ENCODE results near the gene RTF1. TPM values are rescaled to one million over a fixed set of nuclear protein-coding genes. Genes with fewer than 3 reads are reported as not detected.
"Not testable (repeated sequence)": the region's sequence is repeated elsewhere in the genome, so short reads cannot be mapped to it uniquely, and the experiment has no call there.

The RTF1 gene
- polyA plus RNA-seq, 6 donors from 2014 or later, result 7.7 to 26.4 (median 22.0) TPM

DNA sequence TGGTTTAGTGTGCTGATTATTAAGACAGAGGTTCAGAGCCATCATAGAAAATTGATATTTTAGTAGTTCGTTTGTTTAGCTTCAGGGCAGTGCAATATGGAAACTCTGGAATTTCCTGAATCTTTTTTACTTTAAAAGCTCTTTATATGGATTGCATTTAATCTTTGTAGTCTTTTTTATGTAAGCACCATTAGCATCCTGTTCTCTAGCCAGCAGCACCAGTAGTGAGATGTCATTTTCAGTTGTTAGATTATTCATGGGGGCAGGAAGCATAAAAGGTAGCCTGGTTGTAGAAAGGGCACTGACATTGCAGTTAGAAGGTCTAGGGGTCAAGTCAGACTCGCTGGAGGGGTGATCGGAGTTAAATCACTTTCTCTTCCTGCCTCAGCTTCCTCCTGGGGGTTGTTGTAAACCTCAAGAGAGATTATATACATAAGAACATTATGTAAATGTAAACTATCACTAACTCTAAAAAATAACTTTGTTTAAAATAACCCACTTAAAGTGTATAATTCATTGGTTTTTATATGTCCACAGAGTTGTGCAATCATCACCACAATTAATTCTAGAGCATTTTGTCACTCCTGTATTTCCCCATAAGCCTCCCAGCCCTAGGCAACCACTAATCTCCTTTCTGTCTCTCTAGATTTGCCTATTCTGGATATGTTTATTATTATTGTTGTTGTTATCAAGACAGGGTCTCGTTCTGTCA is 45.3 kb downstream of the RTF1 start:
- Mint-ChIP-seq H3K36me3 (peaks cover 26 to 34% of the 10 kb centered on the region in 2 donors), H3K4me1 (peaks cover 3 to 10% (median 6%) of the 10 kb centered on the region in 3 donors), H3K9me3 (no peaks in the 10 kb centered on the region), H3K27ac (peak overlapping the region in 3 of 6 donors; percentile 46 to 91 (median 68)), H3K4me3 (no peak overlapping the region), H3K27me3 (no peaks in the 10 kb centered on the region)
- ATAC-seq (ENCODE audit: low read depth in 2 of 2), result no peak
- no peak for DNase-seq

DNA sequence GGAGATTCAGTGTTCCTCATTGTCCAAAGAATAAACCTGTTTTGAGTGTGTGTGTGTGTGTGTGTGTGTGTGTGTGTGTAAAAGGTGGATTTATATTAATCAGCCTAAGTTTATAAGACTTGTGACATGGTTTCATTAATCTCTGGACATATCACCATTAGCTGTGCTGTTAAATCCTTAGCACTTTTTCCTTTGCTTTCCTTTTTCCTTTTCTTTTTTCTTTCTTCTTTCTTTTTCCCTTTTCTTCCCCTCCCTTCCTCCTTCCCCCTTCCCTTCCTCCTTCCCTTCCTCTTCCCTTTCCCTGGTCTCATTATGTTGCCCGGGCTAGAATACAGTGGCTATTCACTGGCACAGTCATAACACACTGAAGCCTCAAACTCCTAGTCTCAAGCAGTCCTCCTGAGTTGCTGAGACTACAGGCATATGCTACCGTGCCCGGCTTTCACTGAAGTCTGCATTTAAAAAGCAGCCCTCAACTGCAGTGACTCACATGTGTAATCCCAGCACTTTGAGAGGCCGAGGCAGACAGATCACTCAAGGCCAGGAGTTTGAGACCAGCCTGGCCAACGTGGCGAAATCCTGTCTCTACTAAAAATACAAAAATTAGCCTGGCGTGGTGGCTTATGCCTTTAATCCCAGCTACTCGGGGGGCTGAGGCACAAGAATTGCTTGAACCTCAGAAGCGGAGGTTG is 48.1 kb downstream of the RTF1 start:
- ATAC-seq (ENCODE audit: low read depth in 2 of 2) (no peak), DNase-seq (no peak)
- Mint-ChIP-seq H3K9me3 (no peaks in the 10 kb centered on the region), H3K4me1 (peaks cover 3 to 10% (median 6%) of the 10 kb centered on the region in 3 donors), H3K27ac (peak overlapping the region in 1 of 6 donors; percentile 38), H3K27me3 (no peaks in the 10 kb centered on the region), H3K4me3 (no peak overlapping the region), H3K36me3 (peaks cover 25 to 38% of the 10 kb centered on the region in 2 donors)

- peak; percentile 24 for DNase-seq
- Mint-ChIP-seq H3K4me3 (no peak overlapping the region), H3K4me1 (peaks cover 3 to 10% (median 6%) of the 10 kb centered on the region in 3 donors), H3K36me3 (peaks cover 27 to 39% of the 10 kb centered on the region in 2 donors), H3K27me3 (no peaks in the 10 kb centered on the region), H3K27ac (no peak overlapping the region), H3K9me3 (no peaks in the 10 kb centered on the region)
- peak; percentile 32 to 47 for ATAC-seq (ENCODE audit: low read depth in 2 of 2)
Measured at GRCh38 chr15:41465822-41466421, 49.0 kb downstream of the RTF1 start.

DNA sequence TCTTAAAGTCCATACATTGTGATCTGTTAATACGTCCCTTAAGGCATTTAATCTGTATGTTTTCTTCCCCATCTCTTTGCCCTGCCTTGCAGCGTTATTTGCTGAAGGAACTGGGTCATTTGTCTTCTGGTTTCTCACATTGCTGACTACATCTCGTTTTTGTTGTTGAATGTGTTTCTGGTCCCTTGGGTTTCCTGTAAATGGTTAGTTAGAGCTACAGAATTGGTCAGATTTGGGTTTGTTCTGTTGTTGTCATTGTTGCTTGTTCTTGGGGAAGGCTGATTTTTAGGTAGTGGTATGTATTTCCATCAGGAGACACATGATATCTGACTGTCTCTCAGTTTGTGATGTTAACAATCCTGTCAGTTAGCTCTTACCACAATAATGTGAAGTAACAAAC is 49.8 kb downstream of the RTF1 start:
- Mint-ChIP-seq H3K27me3 (no peaks in the 10 kb centered on the region), H3K36me3 (peaks cover 31 to 39% of the 10 kb centered on the region in 2 donors), H3K27ac (peak overlapping the region in 2 of 6 donors; percentile 10 to 67), H3K9me3 (no peaks in the 10 kb centered on the region), H3K4me3 (no peak overlapping the region), H3K4me1 (peaks cover 3 to 10% (median 6%) of the 10 kb centered on the region in 3 donors)
- DNase-seq (no peak), ATAC-seq (ENCODE audit: low read depth in 2 of 2) (no peak)

DNA sequence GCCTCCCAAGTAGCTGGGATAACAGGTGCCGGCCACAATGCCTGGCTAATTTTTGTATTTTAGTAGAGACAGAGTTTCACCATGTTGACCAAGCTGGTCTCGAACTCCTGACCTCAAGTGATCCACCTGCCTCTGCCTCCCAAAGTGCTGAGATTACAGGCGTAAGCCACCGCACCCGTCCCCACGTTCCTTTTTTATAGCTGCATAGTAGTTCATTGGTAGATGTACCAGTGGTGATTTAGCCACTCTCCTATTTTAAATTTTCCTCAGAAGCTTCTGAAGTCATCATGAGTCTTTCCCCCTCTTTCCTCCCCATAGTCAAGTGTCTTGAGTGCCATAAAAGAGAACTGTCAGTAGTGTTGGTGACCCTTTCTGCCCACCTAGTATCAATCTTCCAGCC is 52.7 kb downstream of the RTF1 start:
- not testable (repeated sequence) for H3K27ac Mint-ChIP-seq; ATAC-seq (ENCODE audit: low read depth in 2 of 2); H3K9me3 Mint-ChIP-seq; H3K4me1 Mint-ChIP-seq; H3K27me3 Mint-ChIP-seq; DNase-seq
- Mint-ChIP-seq H3K36me3 (peaks cover 25 to 29% of the 10 kb centered on the region in 2 donors), H3K4me3 (peak overlapping the region in 1 of 8 donors; percentile 41)

- no peak for ATAC-seq (ENCODE audit: low read depth in 2 of 2)
- no peaks in the 10 kb centered on the region for H3K9me3 Mint-ChIP-seq
- peaks cover 32 to 43% of the 10 kb centered on the region in 2 donors for H3K36me3 Mint-ChIP-seq
- no peak overlapping the region for H3K27ac Mint-ChIP-seq
- no peaks in the 10 kb centered on the region for H3K27me3 Mint-ChIP-seq
- H3K4me3 Mint-ChIP-seq, result no peak overlapping the region
- DNase-seq, result no peak
- no peaks in the 10 kb centered on the region for H3K4me1 Mint-ChIP-seq
Measured at GRCh38 chr15:41473418-41473817, 56.5 kb downstream of the RTF1 start.

DNA sequence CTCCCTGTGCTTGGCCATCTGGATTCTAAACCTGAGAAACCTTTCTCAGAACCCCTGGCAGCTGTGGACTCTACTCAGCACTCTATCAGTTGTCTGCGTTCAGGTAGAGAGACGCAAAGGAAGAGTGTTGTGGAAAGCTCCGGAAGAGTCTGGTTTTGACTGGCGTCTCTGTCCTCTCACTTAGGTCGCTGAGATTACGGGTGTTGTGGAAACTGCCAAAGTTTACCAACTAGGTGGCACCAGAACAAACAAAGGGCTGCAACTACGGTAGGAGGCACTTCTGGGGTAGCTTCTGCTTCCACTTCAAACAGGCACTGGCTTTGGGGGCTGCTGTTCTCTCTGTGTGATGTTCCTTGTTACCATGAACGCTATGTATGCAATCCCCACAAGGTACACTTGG is 57.5 kb downstream of the RTF1 start:
- H3K36me3 Mint-ChIP-seq, result peaks cover 25 to 50% of the 10 kb centered on the region in 2 donors
- H3K4me3 Mint-ChIP-seq, result no peak overlapping the region
- ATAC-seq (ENCODE audit: low read depth in 2 of 2) (no peak), DNase-seq (no peak)
- H3K27me3 Mint-ChIP-seq, result no peaks in the 10 kb centered on the region
- H3K4me1 Mint-ChIP-seq, result no peaks in the 10 kb centered on the region
- no peaks in the 10 kb centered on the region for H3K9me3 Mint-ChIP-seq
- H3K27ac Mint-ChIP-seq, result no peak overlapping the region

DNA sequence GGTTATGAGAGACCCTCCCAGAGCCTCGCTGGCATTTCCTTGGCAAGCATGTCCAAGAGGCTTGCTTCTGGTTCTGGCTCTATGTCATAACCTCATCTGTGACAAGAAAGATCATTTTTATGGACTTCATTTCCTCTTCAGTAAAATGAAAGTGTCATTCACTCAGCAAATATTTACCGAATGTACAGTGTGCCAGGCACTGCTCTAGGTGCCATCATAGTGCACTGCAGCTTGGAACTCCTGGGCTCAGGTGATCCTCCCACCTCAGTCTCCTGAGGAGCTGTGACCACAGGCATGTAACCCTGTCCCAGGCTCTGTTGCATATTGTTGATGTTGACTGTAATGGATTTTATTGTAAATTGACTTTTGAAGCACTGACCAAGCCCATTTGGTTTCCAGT is 58.0 kb downstream of the RTF1 start:
- Mint-ChIP-seq H3K4me1 (no peaks in the 10 kb centered on the region), H3K36me3 (peaks cover 19 to 45% of the 10 kb centered on the region in 2 donors), H3K27me3 (no peaks in the 10 kb centered on the region), H3K9me3 (no peaks in the 10 kb centered on the region), H3K4me3 (no peak overlapping the region), H3K27ac (no peak overlapping the region)
- DNase-seq (no peak), ATAC-seq (ENCODE audit: low read depth in 2 of 2) (no peak)

- no peak overlapping the region for H3K4me3 Mint-ChIP-seq
- no peak overlapping the region for H3K27ac Mint-ChIP-seq
Measured at GRCh38 chr15:41476416-41477048, 59.6 kb downstream of the RTF1 start.

DNA sequence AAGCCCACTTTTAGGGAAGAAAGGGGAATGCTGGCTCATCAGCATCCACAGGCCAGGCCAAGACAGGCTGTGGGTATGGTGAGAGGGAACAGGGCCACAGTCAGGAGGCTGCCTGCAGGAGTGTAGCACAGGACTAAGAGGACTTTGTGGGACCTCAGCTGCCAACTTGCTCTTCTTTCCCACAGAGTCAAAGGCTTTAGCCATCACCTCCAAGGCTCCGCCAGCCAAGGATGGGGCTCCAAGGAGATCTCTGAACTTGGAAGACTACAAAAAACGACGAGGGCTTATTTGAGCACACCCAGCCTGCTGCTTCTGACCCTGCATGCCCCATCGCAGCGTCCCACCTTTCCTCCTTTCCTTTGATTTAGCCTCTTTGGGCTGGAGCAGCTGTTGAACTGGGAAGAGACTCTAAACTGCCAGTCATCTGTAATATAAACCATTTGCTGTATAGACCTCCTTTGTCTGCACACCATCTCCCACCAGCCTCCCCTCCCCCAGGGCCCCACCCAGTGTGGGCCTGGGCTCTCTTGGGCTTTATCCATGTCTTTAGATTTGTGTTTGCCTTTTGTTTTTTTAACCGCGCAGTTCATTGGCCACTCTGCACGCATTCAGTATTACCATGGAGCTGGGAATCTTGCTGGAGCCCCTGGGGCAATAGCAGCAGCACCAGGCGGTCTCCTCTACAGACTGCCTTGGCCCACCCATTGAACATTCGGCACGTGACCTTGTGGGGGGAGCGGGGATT is 63.7 kb downstream of the RTF1 start:
- no peaks in the 10 kb centered on the region for H3K27me3 Mint-ChIP-seq
- peak overlapping the region in 3 of 6 donors; percentile 32 to 82 (median 66) for H3K27ac Mint-ChIP-seq
- H3K4me3 Mint-ChIP-seq, result no peak overlapping the region
- no peaks in the 10 kb centered on the region for H3K9me3 Mint-ChIP-seq
- H3K36me3 Mint-ChIP-seq, result peaks cover 24 to 28% of the 10 kb centered on the region in 2 donors
- DNase-seq (no peak), ATAC-seq (ENCODE audit: low read depth in 2 of 2) (no peak)
- H3K4me1 Mint-ChIP-seq, result peaks cover 11 to 23% (median 21%) of the 10 kb centered on the region in 3 donors

More at GRCh38 chr15:41476416-41477048, 59.6 kb downstream of the RTF1 start:
- no peaks in the 10 kb centered on the region for H3K9me3 Mint-ChIP-seq
- H3K27me3 Mint-ChIP-seq, result no peaks in the 10 kb centered on the region
- peaks cover 24 to 38% of the 10 kb centered on the region in 2 donors for H3K36me3 Mint-ChIP-seq
- DNase-seq (no peak), ATAC-seq (ENCODE audit: low read depth in 2 of 2) (no peak)
- peaks cover 0 to 2% (median 0%) of the 10 kb centered on the region in 3 donors for H3K4me1 Mint-ChIP-seq

DNA sequence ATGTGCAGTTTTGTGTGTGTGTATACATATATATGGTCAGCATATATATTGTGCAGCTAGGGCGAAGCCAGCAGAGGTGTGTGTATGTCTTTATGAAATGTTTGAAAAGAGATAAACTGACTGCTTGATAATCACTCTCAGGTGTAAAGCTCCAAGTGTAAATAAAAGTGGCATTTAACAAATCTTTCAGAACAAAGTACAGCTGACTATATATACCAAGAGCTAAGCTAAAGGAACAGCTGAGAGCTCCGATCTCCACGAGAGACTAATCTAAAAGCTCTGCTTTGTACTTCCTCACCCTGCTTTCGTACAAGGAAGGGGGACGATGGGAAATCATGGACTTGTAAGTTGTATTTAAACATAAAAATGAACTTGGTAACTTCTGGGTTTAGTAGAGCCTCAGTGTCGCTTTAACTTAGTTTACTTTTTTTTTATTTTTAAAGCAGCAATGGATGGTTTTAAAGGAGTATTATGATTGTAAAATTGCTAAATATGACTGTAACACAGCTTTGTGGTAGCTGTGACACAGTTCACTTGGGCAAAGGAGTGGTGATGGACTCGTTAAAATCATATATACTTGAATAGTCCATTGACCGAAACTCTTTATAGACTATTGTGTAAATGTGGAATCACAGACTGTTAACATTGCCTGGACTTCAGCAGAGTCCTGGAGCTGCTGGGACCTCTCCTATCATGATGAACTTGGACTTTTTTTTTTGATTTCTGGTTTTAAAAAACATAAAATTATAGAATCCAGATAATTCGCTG is 65.4 kb downstream of the RTF1 start:
- peaks cover 13 to 14% of the 10 kb centered on the region in 2 donors for H3K36me3 Mint-ChIP-seq
- DNase-seq, result no peak
- H3K4me1 Mint-ChIP-seq, result peaks cover 11 to 23% (median 21%) of the 10 kb centered on the region in 3 donors
- no peak for ATAC-seq (ENCODE audit: low read depth in 2 of 2)
- H3K27me3 Mint-ChIP-seq, result no peaks in the 10 kb centered on the region
- no peaks in the 10 kb centered on the region for H3K9me3 Mint-ChIP-seq
- no peak overlapping the region for H3K4me3 Mint-ChIP-seq
- H3K27ac Mint-ChIP-seq, result peak overlapping the region in 4 of 6 donors; percentile 12 to 77 (median 26)

DNA sequence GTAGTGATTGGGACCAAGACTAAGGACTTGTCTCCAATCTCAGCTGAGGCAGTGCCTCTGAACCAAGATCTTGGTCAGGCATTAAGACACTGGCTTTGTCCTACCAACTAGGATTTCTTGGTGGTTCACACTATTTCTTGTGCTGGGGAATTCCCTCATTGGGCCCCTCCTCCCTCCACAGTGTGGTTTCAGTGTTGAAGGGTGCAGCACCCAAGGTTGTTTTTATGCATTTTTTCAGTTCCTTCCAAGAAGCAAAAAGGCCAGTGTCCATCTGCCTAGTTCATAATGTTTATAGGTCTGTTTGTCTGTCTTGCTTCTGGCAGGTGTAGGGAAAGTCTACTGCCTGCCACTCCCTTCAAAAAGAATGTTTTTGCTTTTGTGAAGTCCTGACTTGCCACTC is 66.2 kb downstream of the RTF1 start:
- DNase-seq (peak; percentile 31), ATAC-seq (ENCODE audit: low read depth in 2 of 2) (peak; percentile 91 to 95)
- peaks cover 11 to 25% (median 21%) of the 10 kb centered on the region in 3 donors for H3K4me1 Mint-ChIP-seq
- peak overlapping the region; percentile 12 to 88 (median 20) for H3K27ac Mint-ChIP-seq
- peak overlapping the region in 6 of 8 donors; percentile 20 to 66 (median 46) for H3K4me3 Mint-ChIP-seq
- peaks cover 0 to 7% (median 6%) of the 10 kb centered on the region in 3 donors for H3K27me3 Mint-ChIP-seq
- H3K9me3 Mint-ChIP-seq, result no peaks in the 10 kb centered on the region
- peaks cover 7 to 10% of the 10 kb centered on the region in 2 donors for H3K36me3 Mint-ChIP-seq
